Stimulated activated CD8-positive, alpha-beta memory T cell treated with anti-CD3 and anti-CD28 coated beads, Interleukin-12 subunit alpha, Interleukin-12 subunit beta, amount 100 ng/mL, for 1 hour (primary cell): ENCODE measurements around the gene VTCN1.
"Not testable (repeated sequence)": the region's sequence is repeated elsewhere in the genome, so short reads cannot be mapped to it uniquely, and the experiment has no call there.

Experiments
- DNase-seq: peaks from one replicate; pipeline ENCODE4 v3.0.0-alpha.2; 2020; ENCODE audit warnings: low read depth

The VTCN1 gene

GRCh38 chr1:117210831-117211261, at the start of gene VTCN1:
TSS of gene VTCN1 (minus strand) at chr1:117210927. CDS start at chr1:117210855, 72 bp downstream.
- no peak for DNase-seq

GRCh38 chr1:117258791-117259190, 48.1 kb upstream of the VTCN1 start:
- no peak for DNase-seq

GRCh38 chr1:117258075-117258474, 47.3 kb upstream of the VTCN1 start:
- not testable (repeated sequence) for DNase-seq

GRCh38 chr1:117257291-117257690, 46.6 kb upstream of the VTCN1 start:
- DNase-seq, result no peak

GRCh38 chr1:117250061-117250606, 39.4 kb upstream of the VTCN1 start:
- DNase-seq, result no peak

- DNase-seq, result no peak
Measured at GRCh38 chr1:117244971-117245370, 34.2 kb upstream of the VTCN1 start.

- DNase-seq, result no peak
Measured at GRCh38 chr1:117244306-117244705, 33.6 kb upstream of the VTCN1 start.

- no peak for DNase-seq
Measured at GRCh38 chr1:117241512-117241911, 30.8 kb upstream of the VTCN1 start.

GRCh38 chr1:117240547-117240946, 29.8 kb upstream of the VTCN1 start:
- no peak for DNase-seq

- no peak for DNase-seq
Measured at GRCh38 chr1:117239467-117239866, 28.7 kb upstream of the VTCN1 start.

- DNase-seq, result no peak
Measured at GRCh38 chr1:117237726-117238381, 27.1 kb upstream of the VTCN1 start.

- DNase-seq, result no peak
Measured at GRCh38 chr1:117235863-117236465, 25.2 kb upstream of the VTCN1 start.

- DNase-seq, result no peak
Measured at GRCh38 chr1:117232531-117232930, 21.8 kb upstream of the VTCN1 start.

- DNase-seq, result no peak
Measured at GRCh38 chr1:117231748-117232373, 21.1 kb upstream of the VTCN1 start.

GRCh38 chr1:117231312-117231711, 20.6 kb upstream of the VTCN1 start:
- no peak for DNase-seq

- no peak for DNase-seq
Measured at GRCh38 chr1:117229217-117229616, 18.5 kb upstream of the VTCN1 start.

GRCh38 chr1:117225931-117226330, 15.2 kb upstream of the VTCN1 start:
- no peak for DNase-seq

- no peak for DNase-seq
Measured at GRCh38 chr1:117216718-117217117, 6.0 kb upstream of the VTCN1 start.

- no peak for DNase-seq
Measured at GRCh38 chr1:117215733-117216462, 5.2 kb upstream of the VTCN1 start.

GRCh38 chr1:117215019-117215418, 4.3 kb upstream of the VTCN1 start:
- no peak for DNase-seq

GRCh38 chr1:117213046-117213445, 2.3 kb upstream of the VTCN1 start:
- DNase-seq, result no peak

GRCh38 chr1:117210386-117210785, 341 bp downstream of the VTCN1 start:
- DNase-seq, result no peak
